Smooth muscle cell (in vitro differentiated cells): ENCODE measurements around the gene SLC22A31. TPM values are rescaled to one million over a fixed set of nuclear protein-coding genes. Genes with fewer than 3 reads are reported as not detected.

Experiments used
- DNase-seq: peaks from one replicate; lab custom pipeline; 2025; ENCODE audit not compliant: unreplicated experiment; lab: John Stamatoyannopoulos, UW
- H2AFZ ChIP-seq: fragments of 200-600 bp; sonication (generic); 2 replicates; pipeline ENCODE4 v1.6.0; 2016; ENCODE audit warnings: antibody characterized with exemption, low read depth, mild to moderate bottlenecking
- H3F3A ChIP-seq: fragments of 200-600 bp; sonication (generic); 2 replicates; pipeline ENCODE4 v1.6.0; 2017; ENCODE audit warnings: antibody characterized with exemption, low read depth
- H3K27ac ChIP-seq: fragments of 200-600 bp; sonication (generic); 2 replicates; pipeline ENCODE4 v1.5.1; 2016; ENCODE audit warnings: low read depth, mild to moderate bottlenecking
- H3K27me3 ChIP-seq: fragments of 200-600 bp; sonication (generic); 2 replicates; pipeline ENCODE4 v1.6.1; 2016; ENCODE audit warnings: low read depth, mild to moderate bottlenecking
- H3K36me3 ChIP-seq: fragments of 200-600 bp; sonication (generic); 2 replicates; pipeline ENCODE4 v1.5.1; 2016; ENCODE audit warnings: low read depth
- H3K4me1 ChIP-seq: fragments of 200-600 bp; sonication (generic); 2 replicates; pipeline ENCODE4 v1.5.1; 2016; ENCODE audit warnings: low read depth
- H3K4me2 ChIP-seq: fragments of 200-600 bp; sonication (generic); 2 replicates; pipeline ENCODE4 v1.6.0; 2016; ENCODE audit warnings: mild to moderate bottlenecking
- H3K4me3 ChIP-seq: fragments of 200-600 bp; sonication (generic); 2 replicates; pipeline ENCODE4 v1.5.1; 2016; ENCODE audit warnings: mild to moderate bottlenecking
- H3K79me2 ChIP-seq: fragments of 200-600 bp; sonication (generic); 2 replicates; pipeline ENCODE4 v1.6.0; 2016; ENCODE audit warnings: low read depth, mild to moderate bottlenecking
- H3K9ac ChIP-seq: fragments of 200-600 bp; sonication (generic); 2 replicates; pipeline ENCODE4 v1.6.0; 2016; ENCODE audit warnings: low read depth
- H3K9me3 ChIP-seq: fragments of 200-600 bp; sonication (generic); replicated peaks from 2 replicates; pipeline ENCODE4 v1.5.1; 2016; ENCODE audit warnings: low read depth
- H4K20me1 ChIP-seq: fragments of 200-600 bp; sonication (generic); 2 replicates; pipeline ENCODE4 v1.6.0; 2016; ENCODE audit warnings: low read depth
- WGBS: methylation state at CpG from one replicate; pipeline ENCODE4 v1.1.7; 2016; ENCODE audit warnings: low lambda C conversion rate; 5-methylcytosine and 5-hydroxymethylcytosine counted together
- polyA plus RNA-seq: library from polyadenylated mRNA; unstranded; fragments of >200 nt; fragmentation: Nextera tagmentation; extraction: Ambion mirVana; gene quantifications from 2 replicates; pipeline ENCODE4 v1.2.1, GENCODE V29; 2016
- total RNA-seq: library from RNA; depleted of rRNA; stranded (reverse); fragments of >200 nt; gene quantifications from 2 replicates; pipeline ENCODE4 v1.2.3, GENCODE V29; 2014
- TF ChIP-seq, protein P1 (sequence below): fragments of 200-600 bp; sonication (generic); IDR thresholded peaks from 2 replicates; pipeline ENCODE4 v1.5.1; 2017; ENCODE audit warnings: borderline replicate concordance, mild to moderate bottlenecking, antibody characterized with exemption; ENCODE audit not compliant: insufficient read depth, poor library complexity, severe bottlenecking

SLC22A31 gene
- total and polyA plus RNA-seq, 2 experiments from 2014 or later, result 0.43 TPM; not detected in 1

DNA sequence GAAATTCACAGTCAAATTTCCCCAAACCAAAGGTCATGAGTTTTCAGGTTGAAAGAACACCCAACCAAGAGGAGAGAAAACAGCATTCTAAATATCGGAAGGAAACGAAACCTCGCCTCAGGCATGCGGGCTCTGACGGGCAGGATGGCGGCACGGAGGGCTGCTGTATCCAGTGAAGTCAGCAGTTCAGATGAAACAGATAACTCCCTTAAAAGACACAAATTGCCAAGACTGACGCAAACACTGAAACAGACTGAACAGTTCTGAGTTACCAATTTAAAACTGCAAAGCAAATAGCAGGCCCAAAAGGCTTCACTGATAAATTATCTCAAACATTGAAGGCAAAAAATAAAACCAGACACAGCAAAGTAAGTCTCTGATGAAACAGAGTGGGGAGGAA is 49.4 kb downstream of the SLC22A31 start:
- no peaks in the 10 kb centered on the region for H3K9me3 ChIP-seq
- no peak for DNase-seq
- 94% methylated on average over 8 of the region's 8 CpGs for WGBS
- no peaks in the 10 kb centered on the region for H3K79me2 ChIP-seq
- no peak overlapping the region for H3K27ac ChIP-seq
- H3K4me3 ChIP-seq, result no peak overlapping the region
- no peaks in the 10 kb centered on the region for H3K27me3 ChIP-seq
- TF ChIP-seq, protein P1, sequence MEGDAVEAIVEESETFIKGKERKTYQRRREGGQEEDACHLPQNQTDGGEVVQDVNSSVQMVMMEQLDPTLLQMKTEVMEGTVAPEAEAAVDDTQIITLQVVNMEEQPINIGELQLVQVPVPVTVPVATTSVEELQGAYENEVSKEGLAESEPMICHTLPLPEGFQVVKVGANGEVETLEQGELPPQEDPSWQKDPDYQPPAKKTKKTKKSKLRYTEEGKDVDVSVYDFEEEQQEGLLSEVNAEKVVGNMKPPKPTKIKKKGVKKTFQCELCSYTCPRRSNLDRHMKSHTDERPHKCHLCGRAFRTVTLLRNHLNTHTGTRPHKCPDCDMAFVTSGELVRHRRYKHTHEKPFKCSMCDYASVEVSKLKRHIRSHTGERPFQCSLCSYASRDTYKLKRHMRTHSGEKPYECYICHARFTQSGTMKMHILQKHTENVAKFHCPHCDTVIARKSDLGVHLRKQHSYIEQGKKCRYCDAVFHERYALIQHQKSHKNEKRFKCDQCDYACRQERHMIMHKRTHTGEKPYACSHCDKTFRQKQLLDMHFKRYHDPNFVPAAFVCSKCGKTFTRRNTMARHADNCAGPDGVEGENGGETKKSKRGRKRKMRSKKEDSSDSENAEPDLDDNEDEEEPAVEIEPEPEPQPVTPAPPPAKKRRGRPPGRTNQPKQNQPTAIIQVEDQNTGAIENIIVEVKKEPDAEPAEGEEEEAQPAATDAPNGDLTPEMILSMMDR, result no peak
- no peaks in the 10 kb centered on the region for H3K4me1 ChIP-seq
- no peak overlapping the region for H2AFZ ChIP-seq
- no peaks in the 10 kb centered on the region for H3K36me3 ChIP-seq
- H3F3A ChIP-seq, result no peaks in the 10 kb centered on the region
- no peak overlapping the region for H3K4me2 ChIP-seq
- no peak overlapping the region for H3K9ac ChIP-seq
- no peaks in the 10 kb centered on the region for H4K20me1 ChIP-seq

DNA sequence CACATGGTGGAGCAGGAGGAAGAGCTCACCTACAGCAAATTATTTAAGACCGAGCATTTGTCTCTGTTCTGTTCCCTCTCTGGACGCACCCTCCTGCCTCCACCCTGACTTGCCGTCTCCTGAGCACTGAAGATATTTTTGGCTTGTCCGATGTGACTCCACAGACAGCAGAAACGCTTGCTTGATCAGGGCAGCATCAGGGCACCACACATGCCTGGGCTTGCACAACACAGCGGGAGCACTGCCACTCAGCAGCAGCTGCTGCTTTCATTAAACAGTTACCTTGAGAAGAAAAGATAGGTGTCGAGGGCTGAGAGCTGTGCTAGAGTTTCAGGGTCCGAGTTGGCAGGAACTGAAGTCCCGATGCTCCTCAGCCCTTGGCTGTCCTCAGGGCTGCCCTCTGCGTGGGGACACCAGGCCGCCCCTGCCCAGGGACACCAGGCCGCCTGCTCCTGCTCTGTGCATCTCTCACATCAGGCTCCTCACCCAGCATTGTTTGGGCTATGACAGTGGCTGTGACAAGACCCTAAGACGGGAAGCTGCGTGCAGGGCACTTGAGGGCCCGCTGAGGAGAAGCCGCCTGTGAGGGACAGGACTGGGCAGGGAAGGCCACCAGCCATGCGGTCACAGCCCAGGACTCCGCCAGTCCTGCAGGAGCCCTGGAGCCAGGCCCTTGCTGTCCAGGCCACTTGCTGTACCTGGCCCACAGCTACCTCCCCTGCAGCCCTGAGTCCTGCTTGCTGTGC is 50.1 kb downstream of the SLC22A31 start:
- 93% methylated on average over 18 of the region's 18 CpGs for WGBS
- DNase-seq, result no peak
- Histone ChIP-seq H3K9ac (no peak overlapping the region), H3K36me3 (no peaks in the 10 kb centered on the region), H2AFZ (no peak overlapping the region), H3K4me3 (no peak overlapping the region), H3K27ac (no peak overlapping the region), H3K27me3 (no peaks in the 10 kb centered on the region), H3K4me1 (no peaks in the 10 kb centered on the region), H3K4me2 (no peak overlapping the region), H4K20me1 (no peaks in the 10 kb centered on the region), H3F3A (no peaks in the 10 kb centered on the region), H3K9me3 (no peaks in the 10 kb centered on the region), H3K79me2 (no peaks in the 10 kb centered on the region)
- TF ChIP-seq, protein P1, result no peak

DNA sequence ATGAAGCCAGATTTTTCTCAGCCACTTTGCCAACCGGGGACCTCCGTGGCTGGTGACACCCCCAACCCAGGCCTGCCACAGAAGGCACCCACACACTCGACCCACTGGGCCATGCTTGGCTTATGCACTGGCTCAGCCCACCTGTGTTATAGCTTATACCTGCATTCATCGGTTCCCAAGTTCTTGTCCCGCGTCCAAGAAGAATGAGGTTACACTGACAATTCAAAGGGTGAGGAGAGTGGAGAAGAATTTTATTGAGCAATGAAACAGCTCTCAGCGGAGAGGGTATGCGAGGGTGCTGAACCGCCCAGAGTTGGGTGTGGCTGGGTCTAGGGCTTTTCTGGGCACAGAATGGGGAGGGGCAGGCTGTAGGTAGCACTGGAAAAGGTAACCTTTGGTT is 51.0 kb downstream of the SLC22A31 start:
- Histone ChIP-seq H3K9ac (no peak overlapping the region), H3K36me3 (no peaks in the 10 kb centered on the region), H3K4me3 (no peak overlapping the region), H3K4me1 (no peaks in the 10 kb centered on the region), H3K4me2 (no peak overlapping the region), H2AFZ (no peak overlapping the region), H3F3A (no peaks in the 10 kb centered on the region), H3K27ac (no peak overlapping the region), H3K27me3 (no peaks in the 10 kb centered on the region), H3K9me3 (no peaks in the 10 kb centered on the region), H4K20me1 (no peaks in the 10 kb centered on the region), H3K79me2 (no peaks in the 10 kb centered on the region)
- TF ChIP-seq, protein P1, result no peak
- 96% methylated on average over 9 of the region's 9 CpGs for WGBS
- DNase-seq, result no peak
